Adipose tissue (tissue), 3 donors: Measurements from ENCODE around the gene CA6. TPM values are rescaled to one million over a fixed set of nuclear protein-coding genes. Genes with fewer than 3 reads are reported as not detected.
"Not testable (repeated sequence)": the region's sequence is repeated elsewhere in the genome, so short reads cannot be mapped to it uniquely, and the experiment has no call there.

ENCODE experiments used
- H3K27ac ChIP-seq: one replicate; pipeline ENCODE4 v1.5.1; 2013; ENCODE audit warnings: low read depth, low read length
- WGBS, 3 donors: extraction: QIAGEN DNeasy Blood & Tissue Kit; methylation state at CpG; one replicate each; pipeline ENCODE4 v1.1.7; 2013; 5-methylcytosine and 5-hydroxymethylcytosine counted together
- polyA plus RNA-seq, 3 donors: library from polyadenylated mRNA; stranded (reverse); fragments of 200-250 nt; gene quantifications; one replicate each; pipeline ENCODE4 v1.2.3, GENCODE V29; 2013
- donor health status: healthy with polysubstance abuse.
- donor health status: Bipolar disorder and iron deficiency.
- donor health status: healthy.

Gene CA6
- under 1 TPM in 2 of 3 donors, not detected in 1; 0.04 to 0.12 TPM for polyA plus RNA-seq

- H3K27ac ChIP-seq = no peak within 1 kb of the TSS
- 71 to 95% (median 94%) methylated on average over 8 of the region's 8 CpGs for WGBS, 3 donors
Observed at GRCh38 chr1:8945568-8945967, at the start of gene CA6. TSS of gene CA6 (plus strand) at chr1:8945868. CDS start at chr1:8945887, 19 bp downstream.

GRCh38 chr1:8896775-8897174 lies 48.9 kb upstream of the CA6 start:
- WGBS, 3 donors = 56 to 80% (median 61%) methylated on average over 3 of the region's 3 CpGs
- H3K27ac ChIP-seq = not testable (repeated sequence)

- WGBS, 3 donors = 80 to 83% (median 81%) methylated on average over 4 of the region's 4 CpGs
- not testable (repeated sequence) for H3K27ac ChIP-seq
Observed at GRCh38 chr1:8897505-8897904, 48.2 kb upstream of the CA6 start.

- not testable (repeated sequence) for H3K27ac ChIP-seq
- WGBS, 3 donors = 86 to 97% (median 88%) methylated on average over 5 of the region's 5 CpGs
Observed at GRCh38 chr1:8898418-8898817, 47.2 kb upstream of the CA6 start.

GRCh38 chr1:8899046-8899445 lies 46.6 kb upstream of the CA6 start:
- 93 to 94% (median 94%) methylated on average over 7 of the region's 7 CpGs for WGBS, 3 donors
- no peak overlapping the region for H3K27ac ChIP-seq

GRCh38 chr1:8900684-8901083 lies 45.0 kb upstream of the CA6 start:
- not testable (repeated sequence) for H3K27ac ChIP-seq
- 89 to 94% (median 92%) methylated on average over 4 of the region's 4 CpGs for WGBS, 3 donors

- no peak overlapping the region for H3K27ac ChIP-seq
Observed at GRCh38 chr1:8902765-8903164, 42.9 kb upstream of the CA6 start.

GRCh38 chr1:8903410-8903809 lies 42.3 kb upstream of the CA6 start:
- no peak overlapping the region for H3K27ac ChIP-seq
- 93 to 98% (median 96%) methylated on average over 6 of the region's 6 CpGs for WGBS, 3 donors

More at GRCh38 chr1:8902765-8903164, 42.9 kb upstream of the CA6 start:
- 81 to 86% (median 83%) methylated on average over 5 of the region's 5 CpGs for WGBS, 3 donors

- no peak overlapping the region for H3K27ac ChIP-seq
- 60 to 72% (median 68%) methylated on average over 6 of the region's 6 CpGs for WGBS, 3 donors
Observed at GRCh38 chr1:8903908-8904650, 41.6 kb upstream of the CA6 start.

GRCh38 chr1:8905582-8906191 lies 40.0 kb upstream of the CA6 start:
- no peak overlapping the region for H3K27ac ChIP-seq
- 57 to 81% (median 72%) methylated on average over 9 of the region's 9 CpGs for WGBS, 3 donors

GRCh38 chr1:8908388-8909151 lies 37.1 kb upstream of the CA6 start:
- no peak overlapping the region for H3K27ac ChIP-seq
- 55 to 67% (median 59%) methylated on average over 18 of the region's 18 CpGs for WGBS, 3 donors

- H3K27ac ChIP-seq = no peak overlapping the region
- 52 to 89% (median 53%) methylated on average over 3 of the region's 3 CpGs for WGBS, 3 donors
Observed at GRCh38 chr1:8910331-8910730, 35.3 kb upstream of the CA6 start.

GRCh38 chr1:8910914-8911313 lies 34.8 kb upstream of the CA6 start:
- no peak overlapping the region for H3K27ac ChIP-seq
- WGBS, 3 donors = 70 to 71% (median 71%) methylated on average over 6 of the region's 6 CpGs

GRCh38 chr1:8911416-8912309 lies 34.0 kb upstream of the CA6 start:
- H3K27ac ChIP-seq = no peak overlapping the region
- 75 to 90% (median 86%) methylated on average over 13 of the region's 17 CpGs for WGBS, 3 donors

- 73 to 89% (median 86%) methylated on average over 9 of the region's 9 CpGs for WGBS, 3 donors
- H3K27ac ChIP-seq = no peak overlapping the region
Observed at GRCh38 chr1:8913457-8913856, 32.2 kb upstream of the CA6 start.

- WGBS, 3 donors = 88 to 90% (median 88%) methylated on average over 7 of the region's 7 CpGs
- H3K27ac ChIP-seq = no peak overlapping the region
Observed at GRCh38 chr1:8914466-8914865, 31.2 kb upstream of the CA6 start.

GRCh38 chr1:8915446-8915845 lies 30.2 kb upstream of the CA6 start:
- H3K27ac ChIP-seq = no peak overlapping the region
- WGBS, 3 donors = 36 to 71% (median 65%) methylated on average over 3 of the region's 3 CpGs

GRCh38 chr1:8917536-8917935 lies 28.1 kb upstream of the CA6 start:
- WGBS, 3 donors = 61 to 78% (median 74%) methylated on average over 10 of the region's 10 CpGs

More at GRCh38 chr1:8917536-8917935, 28.1 kb upstream of the CA6 start:
- not testable (repeated sequence) for H3K27ac ChIP-seq
